Measurements from ENCODE around the gene C12orf56. TPM values are rescaled to one million over a fixed set of nuclear protein-coding genes. Genes with fewer than 3 reads are reported as not detected.

The C12orf56 gene
- total and polyA plus RNA-seq, 9 of the 15 experiments (the other 6 are each of a cell fraction or from before 2014, with no cell fraction given) = 0.40 to 4.8 (median 1.2) TPM

DNA sequence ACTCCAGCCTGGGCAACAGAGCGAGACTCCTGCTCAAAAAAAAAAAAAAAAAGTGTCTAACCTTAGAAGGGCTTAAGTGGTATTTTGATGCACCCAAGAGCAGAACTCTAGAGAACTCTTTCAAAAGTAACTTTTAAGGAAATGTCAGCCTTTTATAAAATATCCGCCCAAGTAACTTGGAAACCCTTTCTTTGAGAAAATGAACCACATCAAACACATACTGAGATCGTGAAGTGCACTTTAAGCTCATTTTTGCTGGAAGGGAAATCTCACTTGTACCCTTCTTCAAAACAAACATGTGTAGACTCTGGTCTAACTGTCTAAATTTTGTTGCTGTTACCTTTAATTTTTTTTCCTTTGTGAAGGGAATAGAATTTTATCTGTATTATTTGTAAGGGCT, 5.5 kb downstream of the C12orf56 start:
- Histone ChIP-seq H3K36me3 (ENCODE audit: control insufficient read depth, insufficient read depth, low read length) (no peaks in the 10 kb centered on the region; the same call in 2 of the 3 replicates), H3K4me2 (ENCODE audit: insufficient read depth, low read length) (no peak overlapping the region), H2AFZ (ENCODE audit: low read depth, low read length) (no peak overlapping the region), H3K9me1 (ENCODE audit: control insufficient read depth, insufficient read depth, low read length) (no peaks in the 10 kb centered on the region), H3K9ac (ENCODE audit: insufficient read depth in 1 of 2, low read depth in 2 of 2, low read length in 2 of 2) (no peak overlapping the region), H4K20me1 (replicated peaks; ENCODE audit: control insufficient read depth, insufficient read depth, low read length) (no peaks in the 10 kb centered on the region), H3K27me3 (ENCODE audit: control insufficient read depth in 2 of 2, insufficient read depth in 2 of 2, low read length in 2 of 2) (peaks cover 0 to 4% of the 10 kb centered on the region in 2 experiments; a peak in 2 of 5 replicates), H3K4me3 (no peak overlapping the region), H3K79me2 (ENCODE audit: control insufficient read depth, insufficient read depth, low read length) (no peaks in the 10 kb centered on the region), H3K9me3 (replicated peaks; ENCODE audit: control insufficient read depth, insufficient read depth, low read depth, low read length) (0 out of 2 replicates have a peak, but pooled peaks cover 4% of the 10 kb centered on the region), H3K27ac (ENCODE audit: extremely low read depth, low read depth, low read length) (no peak overlapping the region), H3K4me1 (replicated peaks in 1 of 2; ENCODE audit: control insufficient read depth in 2 of 2, insufficient read depth in 2 of 2, low read length in 2 of 2) (peaks cover 0 to 5% of the 10 kb centered on the region in 2 experiments; a peak in 2 of 5 replicates)
- FAIRE-seq = no peak
- no TSS peak for BruUV-seq (replicated peaks)
- no peak for DNase-seq (ENCODE audit: extremely low read depth in 1 of 4, low spot score in 3 of 4)
- CTCF ChIA-PET (ENCODE audit: low intra/inter-chr PET ratio) = no interaction called here
- in situ Hi-C loops (cut with MboI) (loop anchor here (5.0 to 25.0 kb wide), 2 partner anchors 113 to 548 kb away; partner anchors contain the start of gene SRGAP1), intact Hi-C loops (cut with micrococcal nuclease) (no loop called here)
- WGBS (ENCODE audit: insufficient coverage, low coverage, missing lambda C conversion rate) = 54% methylated on average over 3 of the region's 3 CpGs
- no peak for ATAC-seq
- POLR2A ChIA-PET = interaction anchor here (0.6 kb wide), 1 partner anchor 9 kb away, joined by 3 read pairs; no protein-coding TSS in a partner anchor
- TF ChIP-seq BDP1 (IDR thresholded peaks at IDR 0.05; ENCODE audit: insufficient read depth, insufficient read length) = no peak
- no peak for TF ChIP-seq SNRNP70 (optimal IDR thresholded peaks at IDR 0.05; ENCODE audit: low read depth, low read length)
- no peak for TF ChIP-seq CEBPG (CRISPR knock-in tag; IDR thresholded peaks at IDR 0.05)
- no peak for TF ChIP-seq CEBPG (tag; conservative IDR thresholded peaks at IDR 0.05 in 1 of 2, IDR thresholded peaks at IDR 0.05 in 1 of 2)
- TF ChIP-seq, protein P1, sequence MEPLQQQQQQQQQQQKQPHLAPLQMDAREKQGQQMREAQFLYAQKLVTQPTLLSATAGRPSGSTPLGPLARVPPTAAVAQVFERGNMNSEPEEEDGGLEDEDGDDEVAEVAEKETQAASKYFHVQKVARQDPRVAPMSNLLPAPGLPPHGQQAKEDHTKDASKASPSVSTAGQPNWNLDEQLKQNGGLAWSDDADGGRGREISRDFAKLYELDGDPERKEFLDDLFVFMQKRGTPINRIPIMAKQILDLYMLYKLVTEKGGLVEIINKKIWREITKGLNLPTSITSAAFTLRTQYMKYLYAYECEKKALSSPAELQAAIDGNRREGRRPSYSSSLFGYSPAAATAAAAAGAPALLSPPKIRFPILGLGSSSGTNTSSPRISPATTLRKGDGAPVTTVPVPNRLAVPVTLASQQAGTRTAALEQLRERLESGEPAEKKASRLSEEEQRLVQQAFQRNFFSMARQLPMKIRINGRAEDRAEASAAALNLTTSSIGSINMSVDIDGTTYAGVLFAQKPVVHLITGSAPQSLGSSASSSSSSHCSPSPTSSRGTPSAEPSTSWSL (CRISPR knock-in tag; IDR thresholded peaks at IDR 0.05; ENCODE audit: borderline replicate concordance) = no peak
- TF ChIP-seq, protein P2, sequence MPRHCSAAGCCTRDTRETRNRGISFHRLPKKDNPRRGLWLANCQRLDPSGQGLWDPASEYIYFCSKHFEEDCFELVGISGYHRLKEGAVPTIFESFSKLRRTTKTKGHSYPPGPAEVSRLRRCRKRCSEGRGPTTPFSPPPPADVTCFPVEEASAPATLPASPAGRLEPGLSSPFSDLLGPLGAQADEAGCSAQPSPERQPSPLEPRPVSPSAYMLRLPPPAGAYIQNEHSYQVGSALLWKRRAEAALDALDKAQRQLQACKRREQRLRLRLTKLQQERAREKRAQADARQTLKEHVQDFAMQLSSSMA (CRISPR knock-in tag; IDR thresholded peaks at IDR 0.05) = no peak
- no peak for TF ChIP-seq FOXA1 (IDR thresholded peaks at IDR 0.05; ENCODE audit: borderline replicate concordance)
- TF ChIP-seq, protein P3, sequence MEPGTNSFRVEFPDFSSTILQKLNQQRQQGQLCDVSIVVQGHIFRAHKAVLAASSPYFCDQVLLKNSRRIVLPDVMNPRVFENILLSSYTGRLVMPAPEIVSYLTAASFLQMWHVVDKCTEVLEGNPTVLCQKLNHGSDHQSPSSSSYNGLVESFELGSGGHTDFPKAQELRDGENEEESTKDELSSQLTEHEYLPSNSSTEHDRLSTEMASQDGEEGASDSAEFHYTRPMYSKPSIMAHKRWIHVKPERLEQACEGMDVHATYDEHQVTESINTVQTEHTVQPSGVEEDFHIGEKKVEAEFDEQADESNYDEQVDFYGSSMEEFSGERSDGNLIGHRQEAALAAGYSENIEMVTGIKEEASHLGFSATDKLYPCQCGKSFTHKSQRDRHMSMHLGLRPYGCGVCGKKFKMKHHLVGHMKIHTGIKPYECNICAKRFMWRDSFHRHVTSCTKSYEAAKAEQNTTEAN (CRISPR knock-in tag; IDR thresholded peaks at IDR 0.05) = no peak
- TF ChIP-seq, protein P4, sequence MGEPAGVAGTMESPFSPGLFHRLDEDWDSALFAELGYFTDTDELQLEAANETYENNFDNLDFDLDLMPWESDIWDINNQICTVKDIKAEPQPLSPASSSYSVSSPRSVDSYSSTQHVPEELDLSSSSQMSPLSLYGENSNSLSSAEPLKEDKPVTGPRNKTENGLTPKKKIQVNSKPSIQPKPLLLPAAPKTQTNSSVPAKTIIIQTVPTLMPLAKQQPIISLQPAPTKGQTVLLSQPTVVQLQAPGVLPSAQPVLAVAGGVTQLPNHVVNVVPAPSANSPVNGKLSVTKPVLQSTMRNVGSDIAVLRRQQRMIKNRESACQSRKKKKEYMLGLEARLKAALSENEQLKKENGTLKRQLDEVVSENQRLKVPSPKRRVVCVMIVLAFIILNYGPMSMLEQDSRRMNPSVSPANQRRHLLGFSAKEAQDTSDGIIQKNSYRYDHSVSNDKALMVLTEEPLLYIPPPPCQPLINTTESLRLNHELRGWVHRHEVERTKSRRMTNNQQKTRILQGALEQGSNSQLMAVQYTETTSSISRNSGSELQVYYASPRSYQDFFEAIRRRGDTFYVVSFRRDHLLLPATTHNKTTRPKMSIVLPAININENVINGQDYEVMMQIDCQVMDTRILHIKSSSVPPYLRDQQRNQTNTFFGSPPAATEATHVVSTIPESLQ (CRISPR knock-in tag; IDR thresholded peaks at IDR 0.05) = no peak
- TF ChIP-seq, protein P5, sequence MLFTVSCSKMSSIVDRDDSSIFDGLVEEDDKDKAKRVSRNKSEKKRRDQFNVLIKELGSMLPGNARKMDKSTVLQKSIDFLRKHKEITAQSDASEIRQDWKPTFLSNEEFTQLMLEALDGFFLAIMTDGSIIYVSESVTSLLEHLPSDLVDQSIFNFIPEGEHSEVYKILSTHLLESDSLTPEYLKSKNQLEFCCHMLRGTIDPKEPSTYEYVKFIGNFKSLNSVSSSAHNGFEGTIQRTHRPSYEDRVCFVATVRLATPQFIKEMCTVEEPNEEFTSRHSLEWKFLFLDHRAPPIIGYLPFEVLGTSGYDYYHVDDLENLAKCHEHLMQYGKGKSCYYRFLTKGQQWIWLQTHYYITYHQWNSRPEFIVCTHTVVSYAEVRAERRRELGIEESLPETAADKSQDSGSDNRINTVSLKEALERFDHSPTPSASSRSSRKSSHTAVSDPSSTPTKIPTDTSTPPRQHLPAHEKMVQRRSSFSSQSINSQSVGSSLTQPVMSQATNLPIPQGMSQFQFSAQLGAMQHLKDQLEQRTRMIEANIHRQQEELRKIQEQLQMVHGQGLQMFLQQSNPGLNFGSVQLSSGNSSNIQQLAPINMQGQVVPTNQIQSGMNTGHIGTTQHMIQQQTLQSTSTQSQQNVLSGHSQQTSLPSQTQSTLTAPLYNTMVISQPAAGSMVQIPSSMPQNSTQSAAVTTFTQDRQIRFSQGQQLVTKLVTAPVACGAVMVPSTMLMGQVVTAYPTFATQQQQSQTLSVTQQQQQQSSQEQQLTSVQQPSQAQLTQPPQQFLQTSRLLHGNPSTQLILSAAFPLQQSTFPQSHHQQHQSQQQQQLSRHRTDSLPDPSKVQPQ (CRISPR knock-in tag; IDR thresholded peaks at IDR 0.05; ENCODE audit: borderline replicate concordance) = no peak
- TF ChIP-seq, protein P6, sequence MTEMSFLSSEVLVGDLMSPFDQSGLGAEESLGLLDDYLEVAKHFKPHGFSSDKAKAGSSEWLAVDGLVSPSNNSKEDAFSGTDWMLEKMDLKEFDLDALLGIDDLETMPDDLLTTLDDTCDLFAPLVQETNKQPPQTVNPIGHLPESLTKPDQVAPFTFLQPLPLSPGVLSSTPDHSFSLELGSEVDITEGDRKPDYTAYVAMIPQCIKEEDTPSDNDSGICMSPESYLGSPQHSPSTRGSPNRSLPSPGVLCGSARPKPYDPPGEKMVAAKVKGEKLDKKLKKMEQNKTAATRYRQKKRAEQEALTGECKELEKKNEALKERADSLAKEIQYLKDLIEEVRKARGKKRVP (CRISPR knock-in tag; IDR thresholded peaks at IDR 0.05) = no peak

Measured in K562 (cell line).